AG09319 (cell line): Measurements from ENCODE around the gene LILRA5.

Source experiments
- DNase-seq: peaks from one replicate; pipeline ENCODE4 v3.0.0-alpha.2; 2010; ENCODE audit warnings: low read depth; ENCODE audit errors: extremely low read depth
- TF ChIP-seq, protein P1 (sequence below): IDR thresholded peaks from 2 replicates; pipeline ENCODE4 v1.5.1; 2011; ENCODE audit warnings: low read depth, mild to moderate bottlenecking, inconsistent platforms, low read length, moderate library complexity

The LILRA5 gene

GRCh38 chr19:54339646-54340358 lies 26.8 kb upstream of the LILRA5 start:
- no peak for DNase-seq
- TF ChIP-seq, protein P1, sequence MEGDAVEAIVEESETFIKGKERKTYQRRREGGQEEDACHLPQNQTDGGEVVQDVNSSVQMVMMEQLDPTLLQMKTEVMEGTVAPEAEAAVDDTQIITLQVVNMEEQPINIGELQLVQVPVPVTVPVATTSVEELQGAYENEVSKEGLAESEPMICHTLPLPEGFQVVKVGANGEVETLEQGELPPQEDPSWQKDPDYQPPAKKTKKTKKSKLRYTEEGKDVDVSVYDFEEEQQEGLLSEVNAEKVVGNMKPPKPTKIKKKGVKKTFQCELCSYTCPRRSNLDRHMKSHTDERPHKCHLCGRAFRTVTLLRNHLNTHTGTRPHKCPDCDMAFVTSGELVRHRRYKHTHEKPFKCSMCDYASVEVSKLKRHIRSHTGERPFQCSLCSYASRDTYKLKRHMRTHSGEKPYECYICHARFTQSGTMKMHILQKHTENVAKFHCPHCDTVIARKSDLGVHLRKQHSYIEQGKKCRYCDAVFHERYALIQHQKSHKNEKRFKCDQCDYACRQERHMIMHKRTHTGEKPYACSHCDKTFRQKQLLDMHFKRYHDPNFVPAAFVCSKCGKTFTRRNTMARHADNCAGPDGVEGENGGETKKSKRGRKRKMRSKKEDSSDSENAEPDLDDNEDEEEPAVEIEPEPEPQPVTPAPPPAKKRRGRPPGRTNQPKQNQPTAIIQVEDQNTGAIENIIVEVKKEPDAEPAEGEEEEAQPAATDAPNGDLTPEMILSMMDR, result no peak

DNA sequence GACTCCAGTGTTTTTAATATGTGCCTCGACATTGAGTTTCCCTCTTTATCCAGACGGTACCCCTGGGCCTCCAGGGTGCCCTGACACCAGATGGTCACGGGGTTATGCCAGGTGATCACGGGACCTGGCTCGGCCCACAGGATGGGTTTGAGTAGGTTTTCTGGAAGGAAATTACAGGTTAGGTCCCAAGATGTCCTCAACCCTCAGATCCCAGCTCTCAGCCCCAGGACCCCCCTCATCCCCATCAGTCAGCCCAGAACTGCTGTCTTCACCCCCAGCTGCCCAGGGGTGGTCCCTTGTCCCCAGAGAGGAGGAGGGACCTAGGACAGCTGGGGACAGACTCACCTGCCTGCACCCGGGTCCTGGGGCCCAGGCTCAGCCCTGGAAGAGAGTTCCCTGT lies 25.6 kb upstream of the LILRA5 start:
- DNase-seq, result no peak
- TF ChIP-seq, protein P1, result no peak

DNA sequence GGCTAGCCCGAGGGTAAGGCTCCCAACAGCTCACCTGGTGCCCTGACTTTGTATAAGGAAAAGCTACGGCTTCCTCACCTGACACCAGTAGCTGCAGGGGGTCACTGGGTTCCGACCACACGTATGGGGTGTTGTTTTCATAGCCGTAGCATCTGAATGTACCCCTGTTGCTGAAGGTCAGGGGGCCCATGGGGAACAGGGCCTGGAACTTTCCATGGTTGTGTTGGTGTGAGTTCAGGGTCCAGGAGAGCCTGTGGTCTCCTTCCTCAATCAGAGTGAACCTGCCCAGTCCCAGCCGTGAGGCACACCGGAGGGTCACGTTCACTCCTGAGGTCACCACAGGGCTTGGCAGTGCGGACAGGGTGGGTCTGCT lies 24.9 kb upstream of the LILRA5 start:
- TF ChIP-seq, protein P1, result no peak
- no peak for DNase-seq

DNA sequence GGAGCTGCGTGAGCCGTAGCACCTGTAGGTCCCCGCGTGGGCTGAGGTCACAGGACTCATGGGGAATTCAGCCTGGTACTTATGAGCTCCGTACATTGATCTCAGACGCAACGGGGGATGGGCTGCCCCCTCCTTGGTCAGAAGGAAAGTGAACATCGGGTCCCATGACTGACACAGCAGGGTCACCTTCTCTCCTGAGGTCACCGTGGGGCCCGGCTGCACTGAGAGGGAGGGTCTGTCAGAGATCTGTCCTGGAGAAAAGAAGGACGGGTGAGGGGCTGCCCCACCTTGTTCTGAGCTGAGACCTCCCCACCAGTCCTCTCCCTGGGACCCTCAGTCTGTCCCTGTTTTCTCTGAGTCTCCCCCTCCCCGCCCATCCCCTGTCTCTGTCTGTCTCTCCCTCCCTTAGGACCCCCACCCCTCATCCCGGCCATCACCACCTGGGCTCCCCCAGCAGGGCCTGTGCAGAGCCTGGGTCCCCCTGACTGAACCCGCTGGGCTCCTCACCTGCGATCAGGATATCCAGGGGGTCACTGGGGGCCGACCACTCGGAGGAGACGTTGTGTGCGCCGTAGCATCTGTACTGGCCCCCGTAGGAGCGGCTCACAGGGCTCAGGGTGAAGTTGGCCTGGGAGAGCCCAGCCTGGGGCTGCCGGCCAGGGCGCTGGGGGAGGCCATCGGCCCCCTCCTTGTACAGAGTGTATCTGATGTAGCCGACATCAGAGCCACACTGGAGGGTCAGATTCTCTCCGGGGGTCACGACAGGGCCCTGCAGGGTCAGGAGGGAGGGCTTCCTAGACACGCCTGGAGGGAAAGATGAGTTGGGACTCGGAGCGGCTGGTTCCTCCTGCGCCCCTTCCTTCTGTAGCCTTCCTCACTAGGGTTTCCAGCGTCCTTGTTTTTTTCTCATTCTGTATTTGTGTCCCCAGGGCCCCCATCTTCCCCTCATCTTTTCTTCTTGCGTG lies 24.2 kb upstream of the LILRA5 start:
- DNase-seq, result no peak
- TF ChIP-seq, protein P1, result no peak

DNA sequence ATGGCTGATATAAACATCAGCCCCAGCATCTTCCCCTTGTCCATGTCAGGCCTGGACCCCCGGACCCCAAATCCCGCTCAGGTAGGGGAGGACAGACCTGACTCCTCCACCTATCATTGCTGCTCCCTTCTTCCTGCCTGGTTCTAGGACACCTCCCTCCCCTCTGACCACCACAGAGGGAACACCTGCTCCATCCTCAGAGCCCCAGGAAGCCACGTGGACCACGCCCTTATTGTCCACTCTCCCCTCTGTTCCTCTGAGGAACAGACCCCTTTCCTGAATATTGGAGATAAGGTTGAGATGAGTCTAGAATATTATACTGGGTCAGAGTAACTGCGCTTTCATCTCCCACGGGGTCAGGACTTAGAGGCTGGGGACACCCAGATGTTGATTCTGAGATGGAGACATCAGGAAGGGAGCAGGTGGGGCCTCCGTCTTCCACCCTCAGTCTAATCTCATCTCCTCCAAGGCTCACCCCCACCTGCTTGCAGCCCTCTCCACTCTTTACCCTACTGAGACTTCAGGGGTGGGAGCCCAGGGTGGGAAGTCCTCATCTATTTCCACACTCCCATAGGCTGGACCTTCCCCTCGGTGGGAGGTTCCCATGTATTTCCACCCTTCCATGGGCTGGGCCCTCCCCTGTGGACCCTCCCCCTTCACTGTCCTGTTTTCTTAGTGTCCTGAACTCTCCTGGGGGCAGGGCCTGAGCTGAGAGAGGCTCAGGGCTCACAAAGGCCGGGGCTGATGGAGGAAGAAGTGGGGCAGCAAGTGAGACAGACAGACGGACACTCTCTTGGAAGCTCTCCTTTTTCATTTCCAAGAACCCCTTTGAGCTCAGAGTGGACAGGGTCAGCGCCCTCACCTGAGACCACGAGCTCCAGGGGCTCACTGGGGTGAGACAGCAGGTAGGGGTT lies 23.3 kb upstream of the LILRA5 start:
- DNase-seq, result no peak
- TF ChIP-seq, protein P1, result no peak

DNA sequence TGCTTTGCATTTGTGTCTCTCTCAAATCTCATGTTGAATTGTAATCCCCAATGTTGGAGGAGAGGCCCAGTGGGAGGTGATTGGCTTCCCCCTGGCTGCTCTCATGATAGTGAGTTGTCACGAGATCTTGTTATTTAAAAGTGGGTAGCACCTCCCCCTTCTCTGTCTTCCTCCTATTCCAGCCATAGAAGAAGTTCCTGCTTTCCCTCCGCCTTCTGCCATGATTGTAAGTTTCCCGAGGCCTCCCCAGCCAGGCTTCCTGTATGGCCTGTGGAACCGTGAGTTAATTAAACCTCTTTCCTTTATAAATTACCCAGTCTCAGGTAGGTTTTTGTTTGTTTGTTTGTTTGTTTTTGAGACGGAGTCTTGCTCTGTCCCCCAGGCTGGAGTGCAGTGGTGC lies 22.2 kb upstream of the LILRA5 start:
- TF ChIP-seq, protein P1, result no peak
- no peak for DNase-seq
